Prostate gland (tissue), 2 donors: Measurements from ENCODE around the gene TIMM22. TPM values are rescaled to one million over a fixed set of nuclear protein-coding genes. Genes with fewer than 3 reads are reported as not detected.

Source experiments
- DNase-seq: peaks from one replicate; pipeline ENCODE4 v3.0.0-alpha.2; 2019; ENCODE audit warnings: low spot score
- H3K27ac ChIP-seq, 2 donors: fragments of 200-600 bp; sonication (generic); 2 replicates each; pipeline ENCODE4 v1.5.1; 2017 to 2019
- H3K27me3 ChIP-seq: fragments of 200-600 bp; sonication (generic); replicated peaks from 2 replicates; pipeline ENCODE4 v1.5.1; 2019; ENCODE audit not compliant: insufficient read depth
- H3K36me3 ChIP-seq, 2 donors: fragments of 200-600 bp; sonication (generic); 1 replicate in 1 of 2; 2 replicates in 1 of 2; pipeline versions ENCODE4 v1.5.1 to v1.8.1; 2017 to 2019
- H3K4me1 ChIP-seq: fragments of 200-600 bp; sonication (generic); replicated peaks from 2 replicates; pipeline ENCODE4 v1.5.1; 2019
- H3K4me3 ChIP-seq, 2 donors: fragments of 200-600 bp; sonication (generic); 2 replicates each; pipeline ENCODE4 v1.5.1; 2017 to 2019
- H3K9me3 ChIP-seq: fragments of 200-600 bp; sonication (generic); 2 replicates; pipeline ENCODE4 v1.5.1; 2017
- POLR2A ChIP-seq: fragments of 450-650 bp; IDR thresholded peaks from one replicate; pipeline ENCODE4 v1.6.1; 2016; ENCODE audit warnings: antibody characterized with exemption, mild to moderate bottlenecking
- POLR2AphosphoS5 ChIP-seq: sonication (generic); formaldehyde crosslinking; IDR thresholded peaks from one replicate; pipeline ENCODE4 v1.6.1; 2017; ENCODE audit warnings: antibody characterized with exemption
- WGBS: methylation state at CpG from one replicate; pipeline ENCODE4 v1.1.5; 2018; 5-methylcytosine and 5-hydroxymethylcytosine counted together
- intact Hi-C: fragments of 100-400 bp; cut with DNase I; formaldehyde crosslinking; loops from one replicate; pipeline ENCODE4 v1.14.2; 2022
- total RNA-seq, 2 donors: library from RNA; depleted of rRNA; stranded (reverse); fragments of >200 nt; gene quantifications; one replicate each; pipeline ENCODE4 v1.1.0, GENCODE V29; 2016
- TF ChIP-seq, protein P1 (sequence below), 4 experiments: fragments of 200-600 bp in 2 of 4; fragments of 450-650 bp in 2 of 4; sonication (generic) in 2 of 4; IDR thresholded peaks; 1 replicate in 3 of 4; 2 replicates in 1 of 4; pipeline ENCODE4 v1.5.1; 2016 to 2019; ENCODE audit warnings: antibody characterized with exemption in 4 of 4, mild to moderate bottlenecking in 2 of 4, moderate library complexity in 2 of 4

Gene TIMM22
- total RNA-seq, 2 donors from 2014 or later = 15.1 to 20.3 TPM

GRCh38 chr17:998111-998510, 1.2 kb downstream of the TIMM22 start:
- TF ChIP-seq, protein P1, sequence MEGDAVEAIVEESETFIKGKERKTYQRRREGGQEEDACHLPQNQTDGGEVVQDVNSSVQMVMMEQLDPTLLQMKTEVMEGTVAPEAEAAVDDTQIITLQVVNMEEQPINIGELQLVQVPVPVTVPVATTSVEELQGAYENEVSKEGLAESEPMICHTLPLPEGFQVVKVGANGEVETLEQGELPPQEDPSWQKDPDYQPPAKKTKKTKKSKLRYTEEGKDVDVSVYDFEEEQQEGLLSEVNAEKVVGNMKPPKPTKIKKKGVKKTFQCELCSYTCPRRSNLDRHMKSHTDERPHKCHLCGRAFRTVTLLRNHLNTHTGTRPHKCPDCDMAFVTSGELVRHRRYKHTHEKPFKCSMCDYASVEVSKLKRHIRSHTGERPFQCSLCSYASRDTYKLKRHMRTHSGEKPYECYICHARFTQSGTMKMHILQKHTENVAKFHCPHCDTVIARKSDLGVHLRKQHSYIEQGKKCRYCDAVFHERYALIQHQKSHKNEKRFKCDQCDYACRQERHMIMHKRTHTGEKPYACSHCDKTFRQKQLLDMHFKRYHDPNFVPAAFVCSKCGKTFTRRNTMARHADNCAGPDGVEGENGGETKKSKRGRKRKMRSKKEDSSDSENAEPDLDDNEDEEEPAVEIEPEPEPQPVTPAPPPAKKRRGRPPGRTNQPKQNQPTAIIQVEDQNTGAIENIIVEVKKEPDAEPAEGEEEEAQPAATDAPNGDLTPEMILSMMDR (IDR thresholded peaks at IDR 0.05) = no peak
- TF ChIP-seq POLR2A (no peak), POLR2AphosphoS5 (no peak)
- Histone ChIP-seq H3K9me3 (no peaks in the 10 kb centered on the region), H3K4me3 (peak overlapping the region in 1 of 2 donors; percentile 71), H3K27me3 (no peaks in the 10 kb centered on the region), H3K27ac (no peak overlapping the region), H3K4me1 (peaks cover 19% of the 10 kb centered on the region), H3K36me3 (no peaks in the 10 kb centered on the region)
- DNase-seq = no peak
- intact Hi-C loops = no loop called here
- 42% methylated on average over 2 of the region's 2 CpGs for WGBS

DNA sequence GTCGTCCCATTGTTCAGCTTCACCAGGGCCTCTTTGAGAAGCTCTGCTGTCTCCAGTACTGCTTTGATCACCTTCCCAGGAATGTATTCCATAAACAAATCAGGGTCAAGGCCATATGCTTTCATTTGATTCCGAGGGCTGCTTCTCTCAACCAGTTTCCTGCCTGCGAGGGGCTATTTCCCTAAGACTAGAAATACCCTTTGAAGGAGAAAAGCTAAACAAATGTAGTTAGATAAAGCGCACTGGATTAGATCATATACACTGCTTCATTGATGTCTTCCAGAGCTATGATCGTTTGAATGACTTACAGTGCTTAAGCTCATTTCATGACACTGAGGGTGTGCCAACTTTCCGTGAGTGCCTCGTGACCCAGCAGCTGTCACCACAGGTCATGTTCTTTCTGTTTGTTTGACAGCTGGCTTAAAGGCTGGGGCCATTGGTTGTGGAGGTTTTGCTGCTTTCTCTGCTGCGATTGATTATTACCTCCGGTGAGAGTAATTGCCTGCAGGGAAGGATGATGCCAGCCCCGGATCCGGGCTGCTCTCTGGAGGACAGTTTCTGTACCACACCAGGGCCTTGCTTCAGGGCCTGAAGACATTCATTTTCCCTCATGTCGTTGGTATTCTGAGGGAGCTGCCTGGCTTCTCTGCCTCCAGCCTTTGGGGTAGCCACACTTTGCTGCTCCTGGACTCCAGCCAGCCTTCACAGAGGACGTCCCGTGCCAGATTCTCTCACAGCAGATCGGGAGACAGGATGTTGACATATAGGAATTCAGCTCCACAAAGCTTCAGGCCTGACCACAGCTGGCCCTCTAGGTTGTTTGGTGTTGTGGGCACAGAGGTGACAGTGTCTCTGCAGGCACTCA, 3.9 kb downstream of the TIMM22 start:
- no peak for DNase-seq
- WGBS = 41% methylated on average over 14 of the region's 15 CpGs
- Histone ChIP-seq H3K4me1 (peaks cover 31% of the 10 kb centered on the region), H3K36me3 (no peaks in the 10 kb centered on the region), H3K27ac (peak overlapping the region; percentile 55 to 68), H3K4me3 (no peak overlapping the region), H3K9me3 (no peaks in the 10 kb centered on the region), H3K27me3 (no peaks in the 10 kb centered on the region)
- TF ChIP-seq, protein P1 (IDR thresholded peaks at IDR 0.05) = no peak
- TF ChIP-seq POLR2AphosphoS5 (no peak), POLR2A (no peak)
- intact Hi-C loops = loop anchor here (5.0 kb wide), 1 partner anchor 46 kb away; no protein-coding TSS in a partner anchor

DNA sequence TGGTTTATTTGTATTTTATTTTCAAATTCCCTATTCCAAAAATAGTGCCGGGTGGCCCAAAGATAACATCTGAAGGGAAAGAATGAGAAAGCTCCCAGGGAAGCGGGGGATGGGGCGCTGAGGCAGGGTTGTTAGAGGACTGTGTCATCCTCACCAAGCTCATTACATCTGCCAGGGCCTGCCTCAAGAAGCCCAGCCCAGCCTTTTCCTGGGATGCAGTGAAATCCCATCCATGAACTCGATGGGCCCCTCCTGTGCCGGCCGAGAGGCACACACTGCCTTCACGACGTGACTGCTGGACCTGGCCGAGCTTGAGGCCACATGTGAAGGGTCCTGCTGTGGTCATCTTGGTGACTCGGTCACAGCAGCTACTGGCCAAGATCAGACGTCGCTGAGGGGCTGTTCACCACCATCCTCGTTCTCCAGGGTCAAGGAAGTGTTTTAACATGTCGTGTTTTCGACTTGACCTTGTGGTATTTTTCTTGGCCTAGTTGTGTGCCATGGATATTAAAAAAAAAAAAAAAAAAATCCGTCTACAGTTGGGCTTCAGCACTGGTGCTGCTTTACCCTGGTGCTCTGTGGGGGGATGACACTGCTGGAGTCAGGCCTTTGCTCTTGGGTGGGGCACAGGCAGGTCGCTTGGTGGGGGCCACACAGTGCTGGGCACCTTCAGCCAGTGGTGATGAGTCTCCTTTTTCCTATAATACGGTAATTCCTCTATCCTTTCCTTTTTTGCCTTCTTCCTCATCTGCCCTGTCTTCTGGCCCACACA, 4.9 kb downstream of the TIMM22 start:
- H3K36me3 ChIP-seq = no peaks in the 10 kb centered on the region

GRCh38 chr17:1002412-1002753, 5.5 kb downstream of the TIMM22 start:
- no peak for TF ChIP-seq POLR2AphosphoS5
- no peak for TF ChIP-seq POLR2A
- TF ChIP-seq, protein P1 (IDR thresholded peaks at IDR 0.05) = no peak
- Histone ChIP-seq H3K27ac (peak overlapping the region; percentile 55 to 68), H3K27me3 (no peaks in the 10 kb centered on the region), H3K4me1 (peaks cover 38% of the 10 kb centered on the region), H3K36me3 (peaks cover 0 to 3% of the 10 kb centered on the region in 2 donors), H3K4me3 (no peak overlapping the region), H3K9me3 (no peaks in the 10 kb centered on the region)
- 47% methylated on average over 4 of the region's 4 CpGs for WGBS
- no peak for DNase-seq
- intact Hi-C loops = loop anchor here (5.0 kb wide), 1 partner anchor 45 kb away; no protein-coding TSS in a partner anchor

More for the DNA sequence above, 4.9 kb downstream of the TIMM22 start:
- Histone ChIP-seq H3K4me1 (peaks cover 38% of the 10 kb centered on the region), H3K4me3 (no peak overlapping the region), H3K9me3 (no peaks in the 10 kb centered on the region), H3K27me3 (no peaks in the 10 kb centered on the region), H3K27ac (peak overlapping the region; percentile 55 to 68)
- WGBS = 58% methylated on average over 18 of the region's 18 CpGs
- no peak for DNase-seq
- intact Hi-C loops = loop anchor here (5.0 kb wide), 1 partner anchor 45 kb away; no protein-coding TSS in a partner anchor
- TF ChIP-seq, protein P1 (IDR thresholded peaks at IDR 0.05) = no peak
- TF ChIP-seq POLR2A = no peak
- TF ChIP-seq POLR2AphosphoS5 = no peak
